Neural cell (in vitro differentiated cells): ENCODE data around the gene FLOT1. TPM values are rescaled to one million over a fixed set of nuclear protein-coding genes. Genes with fewer than 3 reads are reported as not detected.

Experiments
- H2AFZ ChIP-seq: fragments of 200-600, 300-800 bp; sonication (generic), shearing (Covaris generic); 2 replicates; pipeline ENCODE4 v1.6.0; 2014; ENCODE audit warnings: low read depth, mild to moderate bottlenecking, antibody characterized with exemption, low read length, moderate library complexity
- H3F3A ChIP-seq: fragments of 200-600 bp; shearing (Covaris generic); 2 replicates; pipeline ENCODE4 v1.6.1; 2016; ENCODE audit warnings: mild to moderate bottlenecking, moderate library complexity, mixed read lengths, antibody characterized with exemption, low read length; ENCODE audit not compliant: insufficient read depth, poor library complexity, severe bottlenecking
- H3K27ac ChIP-seq: fragments of 200-600, 300-800 bp; sonication (generic), shearing (Covaris generic); 2 replicates; pipeline ENCODE4 v1.5.1; 2014; ENCODE audit warnings: mild to moderate bottlenecking, low read length, moderate library complexity
- H3K27me3 ChIP-seq: fragments of 300-800, 200-600 bp; sonication (generic), shearing (Covaris generic); 2 replicates; pipeline ENCODE4 v1.6.0; 2014; ENCODE audit warnings: mild to moderate bottlenecking, low read depth, low read length, moderate library complexity; ENCODE audit not compliant: insufficient read depth
- H3K36me3 ChIP-seq: fragments of 300-800, 200-600 bp; sonication (generic), shearing (Covaris generic); 2 replicates; pipeline ENCODE4 v1.5.1; 2014; ENCODE audit warnings: mild to moderate bottlenecking, antibody characterized with exemption, low read length, moderate library complexity; ENCODE audit not compliant: insufficient read depth
- H3K4me2 ChIP-seq: fragments of 300-800, 200-600 bp; sonication (generic), shearing (Covaris generic); 2 replicates; pipeline ENCODE4 v1.6.0; 2014; ENCODE audit warnings: mild to moderate bottlenecking, low read length
- H3K4me3 ChIP-seq: fragments of 300-800, 200-600 bp; sonication (generic), shearing (Covaris generic); 2 replicates; pipeline ENCODE4 v1.5.1; 2014; ENCODE audit warnings: mild to moderate bottlenecking, low read length, moderate library complexity
- H3K79me2 ChIP-seq: fragments of 200-600 bp; shearing (Covaris generic); replicated peaks from 2 replicates; pipeline ENCODE4 v1.6.0; 2014; ENCODE audit warnings: mild to moderate bottlenecking, low read length, moderate library complexity; ENCODE audit not compliant: insufficient read depth
- H3K9ac ChIP-seq: fragments of 300-800, 200-600 bp; sonication (generic), shearing (Covaris generic); 2 replicates; pipeline ENCODE4 v1.6.1; 2016; ENCODE audit warnings: mild to moderate bottlenecking, low read length, mixed read lengths
- H3K9me2 ChIP-seq: fragments of 200-600 bp; shearing (Covaris generic); 2 replicates; pipeline ENCODE4 v1.6.1; 2016; ENCODE audit warnings: mild to moderate bottlenecking, low read length, mixed read lengths; ENCODE audit not compliant: insufficient read depth
- H3K9me3 ChIP-seq: fragments of 200-600, 300-800 bp; sonication (generic), shearing (Covaris generic); 2 replicates; pipeline ENCODE4 v1.6.1; 2016; ENCODE audit warnings: mild to moderate bottlenecking, mixed run types, low read length, moderate library complexity, mixed read lengths
- H4K20me1 ChIP-seq: fragments of 200-600 bp; shearing (Covaris generic); 2 replicates; pipeline ENCODE4 v1.6.1; 2016; ENCODE audit warnings: mild to moderate bottlenecking, mixed run types; ENCODE audit not compliant: insufficient read depth
- EP300 ChIP-seq: fragments of 450-650 bp; conservative IDR thresholded peaks from 2 replicates; pipeline ENCODE4 v1.6.1; 2014; ENCODE audit warnings: antibody characterized with exemption, mild to moderate bottlenecking, moderate library complexity; ENCODE audit not compliant: poor library complexity, severe bottlenecking
- EZH2 ChIP-seq: fragments of 200-600, 300-800 bp; shearing (Covaris generic), sonication (generic); IDR thresholded peaks from 2 replicates; pipeline ENCODE4 v1.6.1; 2014; ENCODE audit warnings: antibody characterized with exemption, low read length, borderline replicate concordance, mild to moderate bottlenecking; ENCODE audit not compliant: insufficient read depth, poor library complexity, severe bottlenecking
- MXI1 ChIP-seq: fragments of 450-650 bp; conservative IDR thresholded peaks from 2 replicates; pipeline ENCODE4 v1.6.1; 2014; ENCODE audit warnings: antibody characterized with exemption, mild to moderate bottlenecking; ENCODE audit not compliant: poor library complexity, severe bottlenecking
- POLR2AphosphoS5 ChIP-seq: IDR thresholded peaks from 2 replicates; pipeline ENCODE4 v1.6.1; 2012
- RAD21 ChIP-seq: fragments of 450-650 bp; conservative IDR thresholded peaks from 2 replicates; pipeline ENCODE4 v1.6.1; 2014; ENCODE audit warnings: antibody characterized with exemption, mild to moderate bottlenecking, moderate library complexity
- SMC3 ChIP-seq: fragments of 450-650 bp; conservative IDR thresholded peaks from 2 replicates; pipeline ENCODE4 v1.6.1; 2014; ENCODE audit warnings: antibody characterized with exemption, mild to moderate bottlenecking, moderate library complexity; ENCODE audit not compliant: poor library complexity
- TAF1 ChIP-seq: IDR thresholded peaks from 2 replicates; pipeline ENCODE4 v1.6.1; 2012; ENCODE audit warnings: low read depth
- polyA plus RNA-seq: library from polyadenylated mRNA; depleted of rRNA; stranded (reverse); fragments of >200 nt; gene quantifications from 2 replicates; pipeline ENCODE4 v1.2.3, GENCODE V29; 2014
- TF ChIP-seq, protein P1 (sequence below): IDR thresholded peaks from 2 replicates; pipeline ENCODE4 v1.6.1; 2012; ENCODE audit warnings: borderline replicate concordance
- TF ChIP-seq, protein P2 (sequence below): fragments of 450-650 bp; IDR thresholded peaks from 2 replicates; pipeline ENCODE4 v1.5.1; 2014; ENCODE audit warnings: antibody characterized with exemption, mild to moderate bottlenecking, moderate library complexity; ENCODE audit not compliant: poor library complexity, severe bottlenecking

The FLOT1 gene
- polyA plus RNA-seq, 1 donor from 2014 or later = 72.7 TPM

DNA sequence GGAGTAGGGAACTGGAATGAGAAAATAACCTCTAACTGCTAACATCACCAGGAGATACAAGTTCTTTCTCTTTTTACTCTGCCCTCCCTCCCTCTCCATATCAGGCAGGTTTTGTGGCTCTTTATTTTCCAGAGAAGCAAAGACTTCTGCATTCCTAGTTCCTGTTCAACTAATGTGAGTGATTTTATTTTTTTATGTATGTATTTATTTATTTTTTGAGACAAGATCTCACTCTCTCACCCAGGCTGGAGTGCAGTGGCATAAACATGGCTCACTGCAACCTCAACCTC lies 7.8 kb upstream of the FLOT1 start:
- TF ChIP-seq MXI1 (no peak), POLR2AphosphoS5 (no peak), SMC3 (no peak), EZH2 (no peak), EP300 (no peak), RAD21 (no peak), TAF1 (no peak)
- TF ChIP-seq, protein P1, sequence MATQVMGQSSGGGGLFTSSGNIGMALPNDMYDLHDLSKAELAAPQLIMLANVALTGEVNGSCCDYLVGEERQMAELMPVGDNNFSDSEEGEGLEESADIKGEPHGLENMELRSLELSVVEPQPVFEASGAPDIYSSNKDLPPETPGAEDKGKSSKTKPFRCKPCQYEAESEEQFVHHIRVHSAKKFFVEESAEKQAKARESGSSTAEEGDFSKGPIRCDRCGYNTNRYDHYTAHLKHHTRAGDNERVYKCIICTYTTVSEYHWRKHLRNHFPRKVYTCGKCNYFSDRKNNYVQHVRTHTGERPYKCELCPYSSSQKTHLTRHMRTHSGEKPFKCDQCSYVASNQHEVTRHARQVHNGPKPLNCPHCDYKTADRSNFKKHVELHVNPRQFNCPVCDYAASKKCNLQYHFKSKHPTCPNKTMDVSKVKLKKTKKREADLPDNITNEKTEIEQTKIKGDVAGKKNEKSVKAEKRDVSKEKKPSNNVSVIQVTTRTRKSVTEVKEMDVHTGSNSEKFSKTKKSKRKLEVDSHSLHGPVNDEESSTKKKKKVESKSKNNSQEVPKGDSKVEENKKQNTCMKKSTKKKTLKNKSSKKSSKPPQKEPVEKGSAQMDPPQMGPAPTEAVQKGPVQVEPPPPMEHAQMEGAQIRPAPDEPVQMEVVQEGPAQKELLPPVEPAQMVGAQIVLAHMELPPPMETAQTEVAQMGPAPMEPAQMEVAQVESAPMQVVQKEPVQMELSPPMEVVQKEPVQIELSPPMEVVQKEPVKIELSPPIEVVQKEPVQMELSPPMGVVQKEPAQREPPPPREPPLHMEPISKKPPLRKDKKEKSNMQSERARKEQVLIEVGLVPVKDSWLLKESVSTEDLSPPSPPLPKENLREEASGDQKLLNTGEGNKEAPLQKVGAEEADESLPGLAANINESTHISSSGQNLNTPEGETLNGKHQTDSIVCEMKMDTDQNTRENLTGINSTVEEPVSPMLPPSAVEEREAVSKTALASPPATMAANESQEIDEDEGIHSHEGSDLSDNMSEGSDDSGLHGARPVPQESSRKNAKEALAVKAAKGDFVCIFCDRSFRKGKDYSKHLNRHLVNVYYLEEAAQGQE = no peak
- TF ChIP-seq, protein P2, sequence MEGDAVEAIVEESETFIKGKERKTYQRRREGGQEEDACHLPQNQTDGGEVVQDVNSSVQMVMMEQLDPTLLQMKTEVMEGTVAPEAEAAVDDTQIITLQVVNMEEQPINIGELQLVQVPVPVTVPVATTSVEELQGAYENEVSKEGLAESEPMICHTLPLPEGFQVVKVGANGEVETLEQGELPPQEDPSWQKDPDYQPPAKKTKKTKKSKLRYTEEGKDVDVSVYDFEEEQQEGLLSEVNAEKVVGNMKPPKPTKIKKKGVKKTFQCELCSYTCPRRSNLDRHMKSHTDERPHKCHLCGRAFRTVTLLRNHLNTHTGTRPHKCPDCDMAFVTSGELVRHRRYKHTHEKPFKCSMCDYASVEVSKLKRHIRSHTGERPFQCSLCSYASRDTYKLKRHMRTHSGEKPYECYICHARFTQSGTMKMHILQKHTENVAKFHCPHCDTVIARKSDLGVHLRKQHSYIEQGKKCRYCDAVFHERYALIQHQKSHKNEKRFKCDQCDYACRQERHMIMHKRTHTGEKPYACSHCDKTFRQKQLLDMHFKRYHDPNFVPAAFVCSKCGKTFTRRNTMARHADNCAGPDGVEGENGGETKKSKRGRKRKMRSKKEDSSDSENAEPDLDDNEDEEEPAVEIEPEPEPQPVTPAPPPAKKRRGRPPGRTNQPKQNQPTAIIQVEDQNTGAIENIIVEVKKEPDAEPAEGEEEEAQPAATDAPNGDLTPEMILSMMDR = no peak
- Histone ChIP-seq H3K9me3 (no peaks in the 10 kb centered on the region), H3K9ac (no peak overlapping the region), H3F3A (no peaks in the 10 kb centered on the region), H2AFZ (no peak overlapping the region), H3K27ac (no peak overlapping the region), H3K4me2 (no peak overlapping the region), H3K27me3 (peaks cover under 1% of the 10 kb centered on the region), H3K79me2 (no peaks in the 10 kb centered on the region), H3K4me3 (no peak overlapping the region), H3K9me2 (no peaks in the 10 kb centered on the region), H3K36me3 (no peaks in the 10 kb centered on the region), H4K20me1 (no peaks in the 10 kb centered on the region)

DNA sequence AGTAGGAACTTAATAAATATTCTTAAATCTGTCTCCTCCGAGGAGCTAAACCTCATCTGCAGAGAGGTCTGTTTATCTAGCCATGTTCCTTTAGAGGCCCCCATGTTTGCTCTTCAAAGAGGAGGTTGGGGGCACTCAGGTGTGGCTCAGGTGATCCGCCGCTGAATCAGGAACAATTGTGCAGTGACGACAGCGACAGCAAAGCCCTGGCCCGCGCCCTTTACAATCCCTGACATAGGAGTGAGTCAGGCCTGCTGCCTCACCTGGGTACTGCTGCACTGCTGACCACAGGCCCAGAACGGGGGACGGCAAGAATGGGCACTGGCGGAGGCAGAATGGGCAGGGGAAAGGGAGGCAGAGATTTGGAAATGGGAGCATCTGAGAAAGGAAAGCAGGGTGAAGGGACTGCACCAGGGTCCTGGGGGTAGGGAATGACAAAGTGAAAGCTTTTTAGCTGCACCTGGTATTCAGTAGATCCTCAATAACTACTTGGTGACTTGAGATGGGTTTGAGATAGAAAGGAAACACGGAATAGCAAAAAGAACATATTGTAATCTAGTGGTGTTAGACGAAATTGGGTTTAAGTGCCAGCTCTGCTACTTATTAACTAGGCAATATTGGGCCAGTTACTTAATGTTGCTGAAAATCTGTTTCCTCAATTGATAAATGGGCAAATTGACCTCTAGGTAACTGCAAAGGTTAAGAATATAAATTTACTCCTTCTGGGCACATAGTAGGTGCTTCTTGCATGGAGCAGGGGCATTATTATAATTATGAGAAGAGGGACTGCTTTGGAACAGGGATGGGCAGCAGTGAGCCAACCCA lies 7.3 kb upstream of the FLOT1 start:
- Histone ChIP-seq H3K27me3 (peaks cover 5% of the 10 kb centered on the region), H2AFZ (no peak overlapping the region), H3K4me2 (no peak overlapping the region), H3K4me3 (no peak overlapping the region), H3K9ac (no peak overlapping the region), H3K27ac (no peak overlapping the region), H3K9me2 (no peaks in the 10 kb centered on the region), H3F3A (no peaks in the 10 kb centered on the region), H3K36me3 (no peaks in the 10 kb centered on the region), H3K79me2 (no peaks in the 10 kb centered on the region), H3K9me3 (no peaks in the 10 kb centered on the region), H4K20me1 (no peaks in the 10 kb centered on the region)
- TF ChIP-seq, protein P1 = no peak
- TF ChIP-seq TAF1 (no peak), RAD21 (no peak), MXI1 (no peak), SMC3 (no peak), EP300 (no peak), POLR2AphosphoS5 (no peak), EZH2 (no peak)
- TF ChIP-seq, protein P2 = no peak
